Left kidney (tissue), 2 donors: ENCODE measurements around the gene MAP3K20. TPM values are rescaled to one million over a fixed set of nuclear protein-coding genes. Genes with fewer than 3 reads are reported as not detected.
A peak's percentile ranks its signal among the peaks of the same experiment; 100 is the strongest.
"Not testable (repeated sequence)": the region's sequence is repeated elsewhere in the genome, so short reads cannot be mapped to it uniquely, and the experiment has no call there.

Experiments used
- DNase-seq: peaks from one replicate; pipeline ENCODE4 v3.0.0-alpha.2; 2013
- polyA plus RNA-seq: library from polyadenylated mRNA; unstranded; fragments of 120-200 nt; gene quantifications from one replicate; pipeline ENCODE4 v1.2.1, GENCODE V29; 2013; ENCODE audit not compliant: insufficient read length

Gene MAP3K20
- polyA plus RNA-seq, 1 donor = 29.3 TPM

- DNase-seq = no peak
Observed at GRCh38 chr2:173198327-173198726, 122.7 kb downstream of the MAP3K20 start.

- no peak for DNase-seq
Observed at GRCh38 chr2:173199294-173199693, 123.6 kb downstream of the MAP3K20 start.

GRCh38 chr2:173202570-173202969, 126.9 kb downstream of the MAP3K20 start:
- DNase-seq = no peak

GRCh38 chr2:173204316-173204715, 128.7 kb downstream of the MAP3K20 start:
- no peak for DNase-seq

- no peak for DNase-seq
Observed at GRCh38 chr2:173205375-173205774, 129.7 kb downstream of the MAP3K20 start.

GRCh38 chr2:173207124-173207523, 131.5 kb downstream of the MAP3K20 start:
- not testable (repeated sequence) for DNase-seq

GRCh38 chr2:173210270-173211196, 134.9 kb downstream of the MAP3K20 start:
- DNase-seq = peak; percentile 77

GRCh38 chr2:173213181-173213580, 137.5 kb downstream of the MAP3K20 start:
- no peak for DNase-seq

GRCh38 chr2:173214213-173214612, 138.6 kb downstream of the MAP3K20 start:
- DNase-seq = no peak

- DNase-seq = no peak
Observed at GRCh38 chr2:173215316-173215715, 139.7 kb downstream of the MAP3K20 start.

- DNase-seq = no peak
Observed at GRCh38 chr2:173216051-173216450, 140.4 kb downstream of the MAP3K20 start.

GRCh38 chr2:173216668-173217067, 141.0 kb downstream of the MAP3K20 start:
- DNase-seq = no peak

- DNase-seq = no peak
Observed at GRCh38 chr2:173217116-173217840, 141.6 kb downstream of the MAP3K20 start.

GRCh38 chr2:173218326-173219056, 142.8 kb downstream of the MAP3K20 start:
- DNase-seq = no peak

GRCh38 chr2:173221132-173221695, 145.6 kb downstream of the MAP3K20 start:
- DNase-seq = no peak

- no peak for DNase-seq
Observed at GRCh38 chr2:173221937-173222594, 146.4 kb downstream of the MAP3K20 start.

- DNase-seq = no peak
Observed at GRCh38 chr2:173223871-173224270, 148.2 kb downstream of the MAP3K20 start.

GRCh38 chr2:173226899-173227698, 151.5 kb downstream of the MAP3K20 start:
- DNase-seq = no peak

GRCh38 chr2:173229086-173229485, 153.4 kb downstream of the MAP3K20 start:
- no peak for DNase-seq

GRCh38 chr2:173230181-173230580, 154.5 kb downstream of the MAP3K20 start:
- DNase-seq = no peak

- DNase-seq = no peak
Observed at GRCh38 chr2:173231042-173231441, 155.4 kb downstream of the MAP3K20 start.
